ENCODE measurements around the gene PALMD.

GRCh38 chr1:99644279-99645004, 1.5 kb upstream of the PALMD start:
- TF ChIP-seq CTCF (conservative IDR thresholded peaks at IDR 0.05 in 1 of 2, IDR thresholded peaks at IDR 0.05 in 1 of 2; ENCODE audit: extremely low read depth in 1 of 2, insufficient read depth in 1 of 2, low read depth in 1 of 2, low read length in 2 of 2), result no peak
- no peak for TF ChIP-seq EZH2 (IDR thresholded peaks at IDR 0.05; ENCODE audit: borderline replicate concordance, low read length)

All from mammary epithelial cell (primary cell).